GM19099 (cell line): ENCODE results near the gene SPACA9.

Source experiments
- POLR2A ChIP-seq: IDR thresholded peaks from 3 replicates; pipeline ENCODE4 v1.6.1; 2011; ENCODE audit warnings: low read depth; ENCODE audit not compliant: insufficient read length; ENCODE audit errors: extremely low read depth

Gene SPACA9

DNA sequence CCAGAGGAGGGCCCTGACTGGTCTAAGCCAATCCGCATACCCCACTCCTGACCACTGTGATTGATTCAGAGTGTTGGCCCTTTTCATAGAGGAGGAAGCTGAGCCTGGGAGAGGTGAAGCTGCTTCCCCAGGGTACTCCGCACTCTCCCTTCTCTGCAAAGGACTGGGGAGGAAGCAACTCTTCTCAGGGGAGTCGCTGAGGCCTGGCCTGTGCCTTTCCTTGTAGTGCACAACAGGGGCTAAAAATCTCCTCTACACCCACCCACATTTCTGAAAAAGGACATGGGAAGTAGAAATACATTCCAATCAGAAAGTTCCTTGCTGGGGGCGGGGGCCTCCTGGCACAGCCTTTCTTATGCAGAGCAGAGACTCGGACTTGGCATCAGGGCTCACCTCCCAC lies 22.8 kb upstream of the SPACA9 start:
- no peak for TF ChIP-seq POLR2A

DNA sequence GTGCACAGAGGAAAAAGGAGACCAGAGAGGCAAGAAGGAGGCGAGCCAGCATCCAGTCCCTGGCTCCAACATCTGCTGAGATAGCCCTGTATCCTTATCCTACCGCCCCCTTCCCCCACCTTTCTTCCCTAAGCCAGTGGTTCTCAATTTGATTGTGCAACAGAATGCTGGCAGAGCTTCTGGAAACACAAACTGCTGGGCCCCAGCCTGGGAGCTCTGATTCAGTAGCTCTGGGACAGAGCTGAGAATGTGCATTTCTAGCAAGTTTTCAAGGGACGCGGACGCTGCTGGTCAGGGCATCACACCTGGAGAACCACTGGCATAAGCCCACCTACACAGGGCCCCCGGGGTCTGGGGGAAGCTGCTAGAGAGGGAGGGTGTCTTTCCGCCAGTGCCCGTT lies 21.7 kb upstream of the SPACA9 start:
- no peak for TF ChIP-seq POLR2A

DNA sequence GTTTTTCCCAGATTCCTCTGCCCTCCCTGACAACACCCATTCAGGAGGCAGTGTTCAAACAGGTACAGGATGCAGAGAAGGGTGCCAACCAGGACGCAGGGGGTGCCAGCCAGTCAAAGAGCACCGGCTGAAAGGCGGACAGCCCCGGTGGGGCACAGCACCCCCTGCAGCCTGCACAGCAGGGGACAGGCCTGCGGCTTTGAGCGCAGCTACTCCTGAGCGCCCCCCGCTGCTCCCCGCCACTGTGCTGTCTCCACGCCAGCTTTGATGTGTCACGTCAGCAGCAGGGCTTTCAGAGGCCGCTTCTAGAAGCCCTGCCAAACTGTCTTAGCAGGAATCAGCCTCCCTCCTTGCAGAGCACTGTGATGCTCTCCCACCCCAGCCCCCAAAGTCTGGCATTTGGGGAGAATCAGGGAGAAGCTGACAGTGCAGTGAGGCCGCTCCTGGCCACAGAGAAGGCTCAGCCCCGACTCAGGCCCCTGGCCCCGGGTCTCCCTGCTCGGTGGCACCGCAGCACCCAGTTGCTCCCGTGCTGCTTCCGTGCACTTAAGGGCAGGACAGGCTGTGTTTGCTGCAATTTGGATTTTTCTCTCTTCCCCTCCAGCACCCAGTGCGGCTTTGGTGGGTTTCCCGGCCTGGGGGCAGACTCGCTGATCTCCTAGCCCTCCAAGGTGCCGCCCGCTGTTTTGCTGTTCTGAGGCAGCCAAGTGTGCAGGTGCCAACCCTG lies 20.9 kb upstream of the SPACA9 start:
- no peak for TF ChIP-seq POLR2A

DNA sequence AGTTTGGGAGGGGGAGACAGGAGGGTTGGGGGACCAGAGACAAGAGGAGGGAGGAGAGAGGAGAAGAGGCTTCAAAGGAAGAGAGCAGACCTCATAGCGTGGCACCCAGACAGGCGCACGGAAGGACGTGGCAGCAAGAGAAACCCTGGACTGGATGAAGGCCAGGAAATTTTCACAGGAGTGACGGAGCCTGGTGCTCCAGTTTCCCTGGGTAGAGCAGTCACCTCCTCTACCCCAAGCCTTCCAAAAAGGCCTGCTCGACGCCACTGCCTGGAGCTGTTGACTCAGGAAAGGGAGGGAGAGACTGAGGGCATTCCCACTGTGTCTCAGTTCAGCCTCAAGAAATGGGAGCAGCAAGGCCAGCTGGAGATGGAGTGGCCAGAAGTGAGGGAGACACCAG lies 19.9 kb upstream of the SPACA9 start:
- TF ChIP-seq POLR2A = no peak

DNA sequence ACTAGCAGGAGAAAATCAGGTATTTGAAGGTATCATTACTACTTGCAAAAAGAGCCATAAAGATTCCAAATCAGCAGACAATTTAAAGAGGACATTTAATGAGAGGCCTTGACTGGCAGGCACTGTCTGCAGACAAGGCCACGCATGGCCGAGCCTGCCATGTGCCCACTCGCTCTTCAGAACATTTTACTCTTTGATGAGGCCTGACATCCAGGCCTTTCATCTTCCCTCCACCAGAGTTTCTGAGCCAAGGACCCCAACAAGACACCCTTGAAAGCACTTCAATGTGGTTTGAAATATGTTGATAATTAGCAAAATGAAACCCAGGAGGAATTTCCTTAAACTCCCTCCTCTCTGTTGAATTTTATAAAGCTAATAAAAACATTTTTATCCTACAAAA lies 17.0 kb upstream of the SPACA9 start:
- no peak for TF ChIP-seq POLR2A

DNA sequence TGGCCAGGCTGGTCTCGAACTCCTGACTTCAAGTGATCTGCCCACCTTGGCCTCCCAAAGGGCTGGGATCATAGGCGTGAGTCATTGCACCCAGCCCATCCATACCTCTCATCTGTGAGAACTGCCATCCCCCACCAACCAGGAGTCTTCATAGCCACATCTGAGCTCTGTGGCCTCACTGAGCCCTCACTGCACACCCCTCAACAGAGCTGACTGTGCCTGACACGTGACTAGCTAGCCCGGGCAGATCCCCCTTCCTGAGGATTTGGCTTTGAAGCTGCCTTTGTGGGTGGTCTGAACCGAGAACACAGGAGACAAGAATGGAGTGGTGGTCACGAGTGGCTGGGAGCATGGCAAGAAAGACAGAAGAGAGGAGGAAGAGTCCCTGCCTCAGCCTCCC lies 16.2 kb upstream of the SPACA9 start:
- no peak for TF ChIP-seq POLR2A

DNA sequence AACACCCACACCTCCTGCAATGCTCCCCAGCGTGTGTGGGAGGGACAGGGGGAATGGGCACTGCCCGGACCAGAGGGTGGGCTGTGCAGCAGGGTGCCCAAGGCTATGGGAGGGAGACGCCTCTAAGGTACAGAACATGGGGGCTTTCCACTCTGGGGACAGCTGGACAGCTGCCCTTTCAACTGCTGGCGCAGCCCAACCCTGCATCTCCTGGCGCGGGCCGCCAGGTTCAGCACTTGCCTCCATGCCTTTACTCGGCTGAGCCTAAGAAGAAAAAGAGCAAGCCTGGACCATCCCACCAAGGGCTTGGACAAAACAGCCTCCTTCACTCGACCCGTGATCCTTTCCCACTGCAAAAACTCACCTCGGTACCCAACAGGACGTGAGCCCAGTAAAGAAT lies 15.6 kb upstream of the SPACA9 start:
- TF ChIP-seq POLR2A = no peak

DNA sequence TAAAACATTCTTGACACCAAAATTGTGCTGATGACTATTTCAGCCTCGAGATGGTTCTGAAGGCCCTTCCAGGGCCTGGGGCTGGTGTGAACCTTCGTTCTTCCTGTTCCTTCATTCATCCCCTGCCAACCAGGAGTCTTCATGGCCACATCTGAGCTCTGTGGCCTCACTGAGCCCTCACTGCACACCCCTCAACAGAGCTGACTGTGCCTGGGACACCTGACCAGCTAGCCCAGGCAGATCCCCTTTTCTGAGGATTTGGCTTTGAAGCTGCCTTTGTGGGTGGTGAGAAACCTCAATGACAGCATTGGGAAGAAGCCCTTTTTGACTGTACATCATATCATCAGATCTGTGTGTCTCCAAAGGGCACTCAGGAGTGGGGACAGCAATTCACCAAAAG lies 14.4 kb upstream of the SPACA9 start:
- no peak for TF ChIP-seq POLR2A

DNA sequence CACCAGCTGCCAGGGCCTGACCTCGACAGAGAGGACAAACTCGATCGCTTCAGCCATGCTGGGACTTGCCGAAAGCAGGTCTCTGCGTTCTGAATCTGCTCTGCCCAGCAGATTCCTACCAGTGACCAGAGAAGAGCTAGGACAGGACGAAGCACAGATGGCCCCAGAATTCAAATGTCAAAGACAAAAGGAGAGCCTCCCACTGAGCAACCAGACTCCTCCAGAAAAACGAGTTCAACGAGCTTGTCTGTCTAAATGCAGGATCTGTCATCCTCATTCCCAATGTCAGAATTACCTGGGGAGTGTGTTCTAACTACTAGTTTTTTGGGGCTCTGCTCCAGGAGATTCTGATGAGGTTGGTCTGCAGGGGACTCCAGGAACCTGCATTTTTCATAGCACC lies 14.0 kb upstream of the SPACA9 start:
- TF ChIP-seq POLR2A = no peak

DNA sequence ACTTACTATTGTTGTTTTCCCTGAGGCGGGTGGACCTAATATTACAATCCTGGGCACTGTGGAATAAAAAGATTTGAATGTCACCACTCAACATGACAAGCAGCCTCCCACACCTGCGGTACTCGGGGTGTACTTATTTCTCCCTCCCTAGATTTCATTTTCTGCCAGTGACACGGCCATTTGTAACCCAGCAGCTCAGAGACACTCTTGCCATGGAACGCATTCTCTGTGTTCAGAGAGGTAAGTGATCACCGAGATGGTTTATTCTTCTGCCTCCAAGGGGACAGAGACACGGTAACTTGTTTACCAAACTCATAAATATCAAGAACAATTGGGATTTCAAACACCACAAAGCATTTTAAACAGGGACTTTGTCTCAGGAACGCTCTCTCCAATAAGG lies 11.8 kb upstream of the SPACA9 start:
- TF ChIP-seq POLR2A = no peak

DNA sequence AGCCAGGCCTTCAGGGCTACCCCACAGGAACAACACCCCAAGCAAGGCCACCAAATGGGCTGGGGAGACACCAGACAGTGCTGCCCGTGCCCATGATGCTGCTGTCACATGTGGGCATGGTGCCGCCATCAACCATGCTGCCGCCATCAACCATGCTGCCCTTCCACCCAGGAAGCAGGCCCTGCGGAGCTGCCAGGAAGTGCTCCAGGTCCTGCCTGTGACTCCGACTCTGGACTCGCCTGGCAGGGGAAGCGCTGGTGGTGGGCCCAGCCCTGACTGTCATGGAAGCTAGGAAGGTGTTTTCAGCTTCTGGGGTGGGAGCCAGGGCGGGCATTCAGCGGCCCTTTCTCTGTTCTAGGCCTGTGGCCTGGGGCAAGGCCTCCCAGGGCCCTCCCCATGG lies 9.4 kb upstream of the SPACA9 start:
- TF ChIP-seq POLR2A = no peak

DNA sequence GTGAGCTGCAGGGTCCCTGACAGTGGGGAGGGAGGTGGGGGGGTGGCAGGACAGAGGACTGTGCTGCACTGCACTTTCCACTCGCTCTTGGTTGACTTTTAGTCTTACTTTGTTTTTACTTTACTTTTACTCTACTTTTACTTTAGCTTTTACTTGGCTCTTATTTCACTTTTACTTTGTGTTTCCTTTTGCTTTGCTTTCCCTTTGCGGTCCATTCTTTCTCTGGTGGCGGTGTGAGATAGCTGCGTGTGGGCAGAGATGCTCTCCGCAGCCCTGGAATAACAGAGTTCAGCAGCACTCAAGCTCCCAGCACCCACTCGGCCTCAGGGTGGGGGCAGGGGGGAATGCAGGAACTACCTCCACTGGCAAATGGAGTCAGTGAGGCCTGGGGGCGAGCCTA lies 5.3 kb upstream of the SPACA9 start:
- TF ChIP-seq POLR2A = no peak

DNA sequence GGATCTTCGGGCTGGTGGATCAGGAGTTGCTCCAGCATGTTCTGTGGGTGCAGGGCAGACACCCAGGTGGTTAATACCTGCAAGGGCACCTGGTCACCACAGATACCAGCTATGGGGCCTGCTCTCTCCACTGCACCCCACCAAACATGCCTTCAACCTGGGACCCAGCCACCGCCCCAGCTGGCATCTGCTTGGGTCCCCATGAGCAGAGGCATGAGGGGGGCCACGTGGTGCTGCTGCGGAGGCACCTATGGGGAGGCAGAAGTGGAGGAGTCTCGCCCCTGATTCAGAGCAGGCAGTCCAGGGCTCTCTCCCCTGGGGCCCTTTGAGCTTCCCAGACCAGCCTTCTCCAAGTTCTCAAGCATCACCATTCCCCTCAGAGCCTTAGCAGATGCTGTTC lies 3.5 kb upstream of the SPACA9 start:
- TF ChIP-seq POLR2A = no peak

DNA sequence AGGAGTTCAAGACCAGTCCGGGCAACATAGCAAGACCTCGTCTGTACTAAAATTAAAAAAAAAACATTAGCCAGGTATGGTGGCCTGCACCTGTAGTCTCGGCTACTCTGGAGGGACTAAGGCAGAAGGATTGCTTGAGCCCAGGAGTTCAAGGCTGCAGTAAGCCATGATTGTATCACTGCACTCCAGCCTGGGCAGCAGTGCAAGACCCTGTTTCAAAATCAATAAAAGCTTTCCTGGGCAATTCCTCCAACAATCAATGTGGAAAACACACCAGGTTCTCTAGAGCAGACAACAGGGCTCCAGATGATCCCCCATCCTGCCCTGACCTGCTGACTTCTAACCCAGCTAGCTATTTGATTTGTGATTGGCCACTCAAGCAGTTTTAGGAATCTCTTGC lies 1.8 kb upstream of the SPACA9 start:
- no peak for TF ChIP-seq POLR2A

DNA sequence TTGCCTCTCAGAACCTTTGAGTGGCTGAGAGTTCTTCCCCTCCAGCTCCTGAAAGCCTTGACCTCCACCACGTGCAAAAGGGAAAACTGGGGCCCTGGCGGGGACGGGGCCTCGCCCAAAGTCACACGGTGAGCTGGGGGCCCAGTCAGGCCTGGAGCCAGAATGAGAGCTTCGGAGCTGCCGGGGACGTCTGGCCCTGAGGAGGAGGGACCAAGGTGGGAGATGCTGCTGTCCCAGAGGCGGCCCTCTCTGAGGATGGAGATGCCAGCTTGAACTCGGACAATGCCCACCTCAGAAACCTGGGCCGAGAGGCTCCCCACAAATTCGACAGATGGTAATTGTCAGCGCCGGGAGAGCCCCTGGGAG lies 1.3 kb upstream of the SPACA9 start:
- no peak for TF ChIP-seq POLR2A

DNA sequence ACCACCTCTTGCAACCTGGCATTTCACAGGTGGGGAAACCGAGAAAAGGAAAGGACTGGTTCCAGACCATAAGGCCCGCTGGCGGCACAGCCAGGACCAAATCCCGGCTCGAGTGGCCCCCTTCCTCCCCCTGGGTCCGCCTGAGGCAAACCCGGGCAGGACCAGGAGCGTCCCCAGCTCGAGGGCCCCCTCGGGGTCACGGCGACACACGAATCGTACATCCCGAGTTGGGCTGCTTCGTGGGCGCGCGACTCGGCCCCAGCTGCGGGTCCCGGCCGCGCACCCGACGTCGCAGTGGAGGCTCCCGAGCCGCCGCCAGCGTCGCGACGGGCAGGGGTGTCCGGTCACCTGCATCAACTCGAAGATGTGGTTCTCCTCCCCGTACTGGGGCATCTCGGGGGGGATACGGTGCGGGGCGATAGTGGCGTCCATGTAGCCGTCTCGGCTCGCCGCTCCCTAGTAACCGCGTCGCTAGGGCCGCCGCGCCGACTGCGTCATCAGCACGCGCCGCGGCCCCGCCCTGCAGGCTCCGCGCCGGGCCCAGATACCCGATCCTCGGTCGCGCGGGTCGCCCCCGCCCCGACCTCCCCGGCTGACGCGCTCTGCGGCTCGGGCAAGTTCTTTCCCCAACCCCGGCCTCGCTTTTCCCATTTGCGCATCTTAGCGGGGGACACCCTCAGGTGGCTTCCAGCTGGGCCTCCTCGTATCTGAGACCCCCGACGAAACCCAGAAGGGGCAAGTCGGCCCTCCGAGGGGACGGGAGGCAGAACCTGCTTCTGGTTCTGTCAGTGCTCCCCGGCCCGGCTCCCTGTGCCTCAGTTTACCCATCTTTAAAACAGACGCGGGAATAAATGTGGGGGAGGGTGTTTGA lies 639 bp upstream of the SPACA9 start, which contains the start of gene AK8:
TSS of gene AK8 (minus strand) at position 461 of the 871 bp plus-strand sequence. CDS start at position 432, 29 bp downstream.
- peak; percentile 50 for TF ChIP-seq POLR2A
